ENCODE measurements around the gene SNX22. TPM values are rescaled to one million over a fixed set of nuclear protein-coding genes. Genes with fewer than 3 reads are reported as not detected.
"Not testable (repeated sequence)": the region's sequence is repeated elsewhere in the genome, so short reads cannot be mapped to it uniquely, and the experiment has no call there.

The SNX22 gene
- total RNA-seq, 2 donors from 2014 or later = 12.2 to 15.9 TPM

DNA sequence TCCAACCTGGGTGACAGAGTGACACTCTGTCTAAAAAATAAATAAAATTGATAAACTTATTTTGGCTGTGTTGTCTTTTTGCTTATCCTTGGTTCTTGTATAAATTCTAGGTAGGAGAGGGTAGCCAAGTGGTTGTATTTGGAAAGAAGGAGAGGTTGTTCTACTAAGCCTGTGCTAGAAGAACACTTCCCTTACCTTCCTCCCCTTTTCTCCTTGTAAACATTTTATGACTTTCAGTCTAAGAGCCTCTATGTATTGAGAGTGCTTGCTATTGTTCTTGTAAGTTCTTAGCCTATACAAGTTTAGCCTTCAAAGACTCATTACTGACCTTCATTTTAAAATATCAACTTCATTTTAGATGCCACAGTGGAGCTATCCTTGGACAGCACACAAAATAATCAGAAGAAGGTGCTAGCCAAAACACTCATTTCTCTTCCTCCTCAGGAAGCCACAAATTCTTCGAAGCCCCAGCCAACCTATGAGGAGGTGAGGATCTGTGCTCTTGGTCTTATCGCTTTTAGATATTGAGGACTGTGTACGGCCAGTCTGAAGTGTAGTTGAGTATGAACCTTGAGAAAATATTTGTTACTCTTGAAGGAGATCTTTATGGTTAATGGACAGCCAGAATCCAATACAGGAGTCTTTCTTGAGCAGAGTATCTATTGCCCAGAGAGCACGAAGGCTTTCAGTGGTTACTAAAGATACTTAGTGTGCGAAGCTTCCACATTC is 33.6 kb upstream of the SNX22 start:
- intact Hi-C loops (cut with DNase I) = no loop called here
- 86% methylated on average over 5 of the region's 5 CpGs for WGBS
- TF ChIP-seq, protein P1, sequence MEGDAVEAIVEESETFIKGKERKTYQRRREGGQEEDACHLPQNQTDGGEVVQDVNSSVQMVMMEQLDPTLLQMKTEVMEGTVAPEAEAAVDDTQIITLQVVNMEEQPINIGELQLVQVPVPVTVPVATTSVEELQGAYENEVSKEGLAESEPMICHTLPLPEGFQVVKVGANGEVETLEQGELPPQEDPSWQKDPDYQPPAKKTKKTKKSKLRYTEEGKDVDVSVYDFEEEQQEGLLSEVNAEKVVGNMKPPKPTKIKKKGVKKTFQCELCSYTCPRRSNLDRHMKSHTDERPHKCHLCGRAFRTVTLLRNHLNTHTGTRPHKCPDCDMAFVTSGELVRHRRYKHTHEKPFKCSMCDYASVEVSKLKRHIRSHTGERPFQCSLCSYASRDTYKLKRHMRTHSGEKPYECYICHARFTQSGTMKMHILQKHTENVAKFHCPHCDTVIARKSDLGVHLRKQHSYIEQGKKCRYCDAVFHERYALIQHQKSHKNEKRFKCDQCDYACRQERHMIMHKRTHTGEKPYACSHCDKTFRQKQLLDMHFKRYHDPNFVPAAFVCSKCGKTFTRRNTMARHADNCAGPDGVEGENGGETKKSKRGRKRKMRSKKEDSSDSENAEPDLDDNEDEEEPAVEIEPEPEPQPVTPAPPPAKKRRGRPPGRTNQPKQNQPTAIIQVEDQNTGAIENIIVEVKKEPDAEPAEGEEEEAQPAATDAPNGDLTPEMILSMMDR (IDR thresholded peaks at IDR 0.05) = no peak
- TF ChIP-seq POLR2A (IDR thresholded peaks at IDR 0.05) (no peak), POLR2AphosphoS5 (IDR thresholded peaks at IDR 0.05) (no peak)
- Histone ChIP-seq H3K36me3 (peaks cover 0 to 12% of the 10 kb centered on the region in 2 donors), H3K4me1 (replicated peaks) (no peaks in the 10 kb centered on the region), H3K27ac (no peak overlapping the region), H3K9me3 (no peaks in the 10 kb centered on the region), H3K4me3 (no peak overlapping the region), H3K27me3 (replicated peaks; ENCODE audit: insufficient read depth) (no peaks in the 10 kb centered on the region)
- DNase-seq (ENCODE audit: low spot score) = no peak

DNA sequence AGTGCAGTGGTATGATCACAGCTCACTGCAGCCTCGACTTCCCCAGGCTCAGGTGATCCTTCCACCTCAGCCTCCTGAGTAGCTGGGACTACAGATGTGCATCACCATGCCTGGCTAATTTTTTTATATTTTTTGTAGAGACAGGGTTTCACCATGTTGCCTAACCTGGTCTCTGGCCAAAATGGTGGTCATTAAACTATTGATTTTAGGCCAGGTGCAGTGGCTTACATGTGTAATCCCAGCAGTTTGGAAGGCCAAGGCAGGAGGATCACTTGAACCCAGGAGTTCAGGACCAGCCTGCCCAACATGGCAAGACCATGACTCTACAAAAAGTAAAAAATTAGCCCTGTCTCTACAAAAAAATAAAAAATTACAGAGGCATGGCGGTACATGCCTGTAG is 31.2 kb upstream of the SNX22 start:
- DNase-seq (ENCODE audit: low spot score); intact Hi-C loops (cut with DNase I); H3K4me3 ChIP-seq; H3K27me3 ChIP-seq (replicated peaks; ENCODE audit: insufficient read depth); H3K36me3 ChIP-seq; H3K9me3 ChIP-seq; H3K27ac ChIP-seq; H3K4me1 ChIP-seq (replicated peaks): not testable (repeated sequence)
- 100% methylated on average over 2 of the region's 2 CpGs for WGBS

DNA sequence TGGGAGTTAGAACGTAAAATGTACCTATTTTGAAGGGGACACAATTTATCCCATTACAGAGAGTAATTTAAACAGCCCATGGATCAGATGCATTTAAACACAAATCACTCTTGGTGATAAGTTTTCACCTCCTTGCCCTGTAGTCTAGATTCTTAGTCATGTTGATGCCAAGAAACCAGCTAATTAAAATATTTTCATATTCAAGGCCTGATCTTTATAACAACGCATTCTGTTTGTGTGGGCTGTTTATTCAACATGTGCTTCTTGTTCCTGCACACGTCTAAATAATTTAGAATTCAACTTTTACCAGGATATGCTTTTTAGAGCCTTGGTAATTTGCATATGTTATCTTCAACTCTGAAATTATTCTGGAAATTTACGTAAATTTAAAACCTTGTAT is 29.9 kb upstream of the SNX22 start:
- no peak for DNase-seq (ENCODE audit: low spot score)
- TF ChIP-seq, protein P1 (IDR thresholded peaks at IDR 0.05) = no peak
- TF ChIP-seq POLR2A (IDR thresholded peaks at IDR 0.05) (no peak), POLR2AphosphoS5 (IDR thresholded peaks at IDR 0.05) (no peak)
- Histone ChIP-seq H3K4me3 (no peak overlapping the region), H3K27me3 (replicated peaks; ENCODE audit: insufficient read depth) (no peaks in the 10 kb centered on the region), H3K36me3 (peaks cover 0 to 9% of the 10 kb centered on the region in 2 donors), H3K9me3 (no peaks in the 10 kb centered on the region), H3K4me1 (replicated peaks) (no peaks in the 10 kb centered on the region), H3K27ac (no peak overlapping the region)
- intact Hi-C loops (cut with DNase I) = no loop called here
- 76% methylated on average over 4 of the region's 4 CpGs for WGBS

DNA sequence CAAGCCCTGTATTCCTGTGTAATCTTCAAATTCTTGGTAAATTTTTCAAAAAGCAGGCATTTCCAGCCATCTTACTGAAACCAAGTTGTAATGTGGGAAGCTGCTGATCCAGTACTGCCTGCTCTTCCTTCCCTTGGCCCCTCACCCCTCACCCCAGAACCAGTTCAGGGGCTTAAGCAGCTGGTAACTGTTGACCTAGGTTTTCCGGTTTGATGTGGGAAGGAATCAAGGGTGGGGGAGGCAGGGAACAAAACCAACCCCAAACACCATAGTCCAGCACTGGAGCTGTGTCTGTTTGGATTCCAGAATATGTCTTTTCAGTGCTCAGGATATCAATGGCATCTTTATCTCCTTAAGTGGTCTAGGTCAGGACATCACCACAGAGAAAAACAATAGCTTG is 29.1 kb upstream of the SNX22 start:
- peaks cover 0 to 9% of the 10 kb centered on the region in 2 donors for H3K36me3 ChIP-seq
- no peaks in the 10 kb centered on the region for H3K27me3 ChIP-seq (replicated peaks; ENCODE audit: insufficient read depth)
- no peak overlapping the region for H3K4me3 ChIP-seq
- WGBS = 39% methylated on average over 1 of the region's 1 CpG
- intact Hi-C loops (cut with DNase I) = no loop called here
- no peaks in the 10 kb centered on the region for H3K9me3 ChIP-seq
- no peak for TF ChIP-seq POLR2A (IDR thresholded peaks at IDR 0.05)
- TF ChIP-seq POLR2AphosphoS5 (IDR thresholded peaks at IDR 0.05) = no peak
- TF ChIP-seq, protein P1 (IDR thresholded peaks at IDR 0.05) = no peak
- DNase-seq (ENCODE audit: low spot score) = no peak
- H3K4me1 ChIP-seq (replicated peaks) = no peaks in the 10 kb centered on the region
- no peak overlapping the region for H3K27ac ChIP-seq

DNA sequence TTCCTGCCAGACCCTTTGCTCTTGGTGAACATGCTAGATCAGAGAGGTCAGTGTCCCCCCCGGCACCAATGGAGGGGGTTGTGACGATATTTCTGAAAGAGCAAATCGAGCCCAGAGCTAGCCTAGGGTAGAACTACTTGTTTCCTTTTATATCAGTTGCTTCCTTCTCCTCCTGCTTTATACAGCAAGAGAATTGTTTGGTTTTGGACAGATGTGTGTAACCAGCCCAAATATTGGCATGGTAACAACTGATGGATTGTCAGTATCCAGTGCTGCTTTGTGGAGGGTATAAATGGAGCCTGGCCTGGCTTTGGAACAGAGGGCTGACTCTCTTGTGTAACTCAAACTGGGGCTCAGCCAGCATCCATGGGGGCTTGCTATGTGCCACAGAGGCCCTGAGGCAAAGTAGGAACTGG is 28.6 kb upstream of the SNX22 start:
- no peaks in the 10 kb centered on the region for H3K27me3 ChIP-seq (replicated peaks; ENCODE audit: insufficient read depth)
- no peak for TF ChIP-seq POLR2AphosphoS5 (IDR thresholded peaks at IDR 0.05)
- TF ChIP-seq, protein P1 (IDR thresholded peaks at IDR 0.05) = no peak
- TF ChIP-seq POLR2A (IDR thresholded peaks at IDR 0.05) = no peak
- intact Hi-C loops (cut with DNase I) = no loop called here
- H3K4me1 ChIP-seq (replicated peaks) = no peaks in the 10 kb centered on the region
- DNase-seq (ENCODE audit: low spot score) = no peak
- H3K9me3 ChIP-seq = no peaks in the 10 kb centered on the region
- H3K36me3 ChIP-seq = peaks cover 0 to 9% of the 10 kb centered on the region in 2 donors
- H3K27ac ChIP-seq = no peak overlapping the region
- no peak overlapping the region for H3K4me3 ChIP-seq
- WGBS = 52% methylated on average over 3 of the region's 3 CpGs

Measured in prostate gland (tissue), 2 donors.